ENCODE results near the gene PLA2R1. TPM values are rescaled to one million over a fixed set of nuclear protein-coding genes. Genes with fewer than 3 reads are reported as not detected.

The PLA2R1 gene
- polyA plus RNA-seq, 1 donor from 2014 or later: 0.69 TPM

GRCh38 chr2:159895258-159896065 is 167.0 kb downstream of the PLA2R1 start:
- H3K4me3 ChIP-seq (ENCODE audit: low read length): no peak overlapping the region
- no peaks in the 10 kb centered on the region for H3F3A ChIP-seq (ENCODE audit: insufficient read depth, low read length, poor library complexity, severe bottlenecking)
- H3K4me2 ChIP-seq (ENCODE audit: low read length): no peak overlapping the region
- no peak overlapping the region for H2AFZ ChIP-seq (ENCODE audit: low read depth, low read length)
- no peaks in the 10 kb centered on the region for H3K9me3 ChIP-seq (ENCODE audit: low read length)
- no peaks in the 10 kb centered on the region for H3K79me2 ChIP-seq (replicated peaks; ENCODE audit: insufficient read depth, low read length)
- H3K9me2 ChIP-seq (ENCODE audit: insufficient read depth, low read length): no peaks in the 10 kb centered on the region
- H4K20me1 ChIP-seq (ENCODE audit: insufficient read depth): no peaks in the 10 kb centered on the region
- no peaks in the 10 kb centered on the region for H3K36me3 ChIP-seq (ENCODE audit: insufficient read depth, low read length)
- peaks cover 33% of the 10 kb centered on the region for H3K27me3 ChIP-seq (ENCODE audit: insufficient read depth, low read depth, low read length)
- no peak overlapping the region for H3K9ac ChIP-seq (ENCODE audit: low read length)
- no peak for TF ChIP-seq TAF1 (IDR thresholded peaks at IDR 0.05; ENCODE audit: low read depth)
- TF ChIP-seq EP300 (conservative IDR thresholded peaks at IDR 0.05; ENCODE audit: poor library complexity, severe bottlenecking): no peak
- TF ChIP-seq EZH2 (IDR thresholded peaks at IDR 0.05; ENCODE audit: borderline replicate concordance, insufficient read depth, low read length, poor library complexity, severe bottlenecking): no peak
- TF ChIP-seq REST (IDR thresholded peaks at IDR 0.05; ENCODE audit: borderline replicate concordance): no peak
- no peak for TF ChIP-seq SMC3 (conservative IDR thresholded peaks at IDR 0.05; ENCODE audit: poor library complexity)
- no peak for TF ChIP-seq MXI1 (conservative IDR thresholded peaks at IDR 0.05; ENCODE audit: poor library complexity, severe bottlenecking)
- TF ChIP-seq CTCF (IDR thresholded peaks at IDR 0.05; ENCODE audit: poor library complexity, severe bottlenecking): no peak
- TF ChIP-seq RAD21 (conservative IDR thresholded peaks at IDR 0.05): no peak
- no peak overlapping the region for H3K27ac ChIP-seq (ENCODE audit: low read length)

- H3K9ac ChIP-seq (ENCODE audit: low read length): no peak overlapping the region
- H3K36me3 ChIP-seq (ENCODE audit: insufficient read depth, low read length): no peaks in the 10 kb centered on the region
Observed at GRCh38 chr2:159894145-159894838, 168.1 kb downstream of the PLA2R1 start.

More at GRCh38 chr2:159894145-159894838, 168.1 kb downstream of the PLA2R1 start:
- no peaks in the 10 kb centered on the region for H3F3A ChIP-seq (ENCODE audit: insufficient read depth, low read length, poor library complexity, severe bottlenecking)
- no peak overlapping the region for H2AFZ ChIP-seq (ENCODE audit: low read depth, low read length)
- no peak overlapping the region for H3K4me3 ChIP-seq (ENCODE audit: low read length)
- H3K27ac ChIP-seq (ENCODE audit: low read length): no peak overlapping the region
- no peak overlapping the region for H3K4me2 ChIP-seq (ENCODE audit: low read length)
- H4K20me1 ChIP-seq (ENCODE audit: insufficient read depth): no peaks in the 10 kb centered on the region
- H3K79me2 ChIP-seq (replicated peaks; ENCODE audit: insufficient read depth, low read length): no peaks in the 10 kb centered on the region
- no peaks in the 10 kb centered on the region for H3K9me2 ChIP-seq (ENCODE audit: insufficient read depth, low read length)
- no peaks in the 10 kb centered on the region for H3K9me3 ChIP-seq (ENCODE audit: low read length)
- peaks cover 24% of the 10 kb centered on the region for H3K27me3 ChIP-seq (ENCODE audit: insufficient read depth, low read depth, low read length)
- TF ChIP-seq EP300 (conservative IDR thresholded peaks at IDR 0.05; ENCODE audit: poor library complexity, severe bottlenecking): no peak

Measured in neural cell (in vitro differentiated cells).